GM19372 (cell line): ENCODE results near the gene TMEM187.
A peak's percentile ranks its signal among the peaks of the same experiment; 100 is the strongest.

Source experiments
- ATAC-seq: cut with Tn5 transposase; IDR thresholded peaks from one replicate; pipeline ENCODE4 v1.9.1; 2021; ENCODE audit warnings: mild to moderate bottlenecking, low read depth, moderate library complexity; ENCODE audit not compliant: unreplicated experiment

The TMEM187 gene

DNA sequence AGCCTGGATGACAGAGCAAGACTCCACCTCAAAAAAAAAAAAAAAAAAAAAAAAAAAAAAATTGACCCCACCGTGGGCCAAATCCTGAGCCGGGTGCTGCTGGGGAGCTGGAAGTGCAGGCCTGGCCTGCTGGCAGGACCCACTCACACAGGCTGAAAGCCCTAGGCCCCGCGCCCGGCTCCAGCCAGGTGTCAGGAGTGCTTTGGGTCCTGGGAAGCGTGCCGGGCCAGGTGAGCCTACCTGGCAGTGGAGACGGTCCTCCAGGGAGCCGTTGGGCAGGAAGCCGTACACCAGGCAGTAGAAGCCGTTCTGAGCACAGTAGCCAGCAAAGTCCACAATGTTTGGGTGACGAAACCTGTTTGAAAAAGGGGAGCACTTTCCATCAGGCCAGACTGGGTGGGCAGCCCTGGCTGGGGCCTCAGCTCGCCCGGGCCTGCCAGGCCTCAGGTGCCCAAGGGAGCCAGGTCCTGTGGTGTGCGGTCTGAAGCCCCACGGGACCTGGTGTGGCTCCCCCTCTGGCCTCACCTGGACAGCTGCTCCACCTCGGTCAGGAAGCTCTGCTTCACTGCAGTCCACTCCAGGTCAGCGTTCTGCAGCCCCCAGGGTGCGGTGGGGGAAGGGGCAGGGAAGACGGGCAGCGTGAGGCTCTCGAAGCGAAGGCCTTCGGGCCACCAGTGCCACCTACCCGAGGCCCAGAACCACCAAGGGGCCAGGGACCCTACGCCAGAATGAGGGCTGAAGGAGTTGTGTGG lies 45.4 kb downstream of the TMEM187 start:
- no peak for ATAC-seq

GRCh38 chrX:154018518-154019060 lies 46.0 kb downstream of the TMEM187 start:
- no peak for ATAC-seq

GRCh38 chrX:154019061-154019621 lies 46.6 kb downstream of the TMEM187 start:
- ATAC-seq: no peak

- ATAC-seq: peak; percentile 58
Measured at GRCh38 chrX:154019633-154020528, 47.3 kb downstream of the TMEM187 start, which contains the start of gene IRAK1. TSS of gene IRAK1 (minus strand) at chrX:154019902. CDS start at chrX:154019812, 90 bp downstream.

GRCh38 chrX:154020536-154021115 lies 48.1 kb downstream of the TMEM187 start:
- no peak for ATAC-seq

- ATAC-seq: no peak
Measured at GRCh38 chrX:154021131-154021611, 48.6 kb downstream of the TMEM187 start.

GRCh38 chrX:154022108-154022507 lies 49.6 kb downstream of the TMEM187 start:
- ATAC-seq: no peak

DNA sequence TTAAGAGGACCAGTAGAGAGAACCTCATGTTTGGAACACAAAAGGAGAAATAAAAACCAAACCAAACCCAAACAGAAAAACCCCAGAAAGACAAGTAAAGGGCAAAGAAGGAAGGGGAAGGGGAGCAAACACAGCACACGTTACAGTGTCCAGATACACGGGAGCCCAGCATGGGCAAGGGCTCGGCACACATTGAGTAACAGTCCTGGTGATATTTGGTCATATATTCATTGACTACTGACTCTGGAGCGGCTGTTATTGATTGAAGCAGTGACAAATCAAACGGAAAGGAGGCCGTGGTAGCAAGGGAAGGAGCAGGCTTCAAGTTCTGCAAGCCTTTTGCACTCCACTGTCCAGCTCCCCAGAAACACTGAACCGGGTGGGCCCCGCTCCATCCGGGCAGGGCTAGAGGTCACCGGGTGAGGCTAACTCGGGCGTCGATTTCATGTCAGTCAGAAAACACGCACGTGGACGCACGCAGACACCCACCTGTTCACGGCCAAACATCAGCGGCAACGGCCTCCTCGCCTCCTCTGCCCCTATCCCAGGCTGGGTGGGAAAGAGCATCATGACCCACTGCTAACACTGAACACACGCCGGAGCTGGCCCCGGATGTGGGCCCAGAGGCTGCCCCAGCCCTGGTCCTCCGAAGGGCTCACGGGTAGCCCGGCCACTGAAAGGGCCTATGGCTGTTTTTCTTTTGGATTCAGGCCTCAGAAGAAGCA lies 50.9 kb downstream of the TMEM187 start:
- no peak for ATAC-seq

GRCh38 chrX:154024271-154024670 lies 51.7 kb downstream of the TMEM187 start:
- no peak for ATAC-seq

GRCh38 chrX:154025230-154025629 lies 52.7 kb downstream of the TMEM187 start:
- ATAC-seq: no peak

- no peak for ATAC-seq
Measured at GRCh38 chrX:154026136-154027021, 53.8 kb downstream of the TMEM187 start.

DNA sequence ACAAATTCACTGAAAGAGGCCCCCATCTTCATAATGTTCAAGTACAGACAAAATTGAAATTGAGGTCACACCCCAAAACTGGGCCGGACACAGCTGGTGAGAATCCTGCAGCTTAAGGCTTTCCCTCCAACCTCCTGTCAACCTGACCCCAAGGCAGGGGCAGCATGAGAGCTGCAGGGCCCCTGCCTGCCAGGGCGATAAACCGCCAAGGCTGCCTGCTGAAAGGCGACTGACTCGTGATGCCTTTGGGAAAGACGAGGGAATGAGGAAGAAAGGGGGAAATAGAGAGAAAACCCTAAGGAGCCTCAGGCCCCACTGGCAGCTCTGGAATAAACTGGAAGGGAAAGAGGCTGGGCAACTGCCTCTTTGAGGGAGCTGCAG lies 54.5 kb downstream of the TMEM187 start:
- no peak for ATAC-seq

- no peak for ATAC-seq
Measured at GRCh38 chrX:154027986-154028385, 55.4 kb downstream of the TMEM187 start.

GRCh38 chrX:154028502-154029184 lies 56.1 kb downstream of the TMEM187 start:
- no peak for ATAC-seq

DNA sequence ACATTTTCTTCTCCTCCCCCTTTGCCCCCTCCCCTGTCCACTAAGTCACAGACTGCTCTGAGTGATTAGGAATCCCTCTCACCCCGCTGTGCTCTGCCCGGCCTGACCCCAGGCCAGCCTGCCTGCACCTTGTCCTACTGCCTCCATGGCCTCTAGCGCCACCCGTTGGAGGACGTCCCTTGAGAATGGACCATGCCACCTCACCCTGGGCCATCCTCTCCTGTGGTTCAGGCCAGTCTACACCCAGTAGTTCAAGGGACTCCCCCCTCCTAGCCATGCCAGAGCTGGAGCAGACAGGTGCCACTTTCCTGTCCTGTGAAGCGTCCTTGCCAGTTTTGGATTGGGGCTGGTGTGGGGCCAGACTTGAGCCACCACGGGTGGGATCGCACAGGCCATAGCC lies 56.9 kb downstream of the TMEM187 start:
- ATAC-seq: no peak

DNA sequence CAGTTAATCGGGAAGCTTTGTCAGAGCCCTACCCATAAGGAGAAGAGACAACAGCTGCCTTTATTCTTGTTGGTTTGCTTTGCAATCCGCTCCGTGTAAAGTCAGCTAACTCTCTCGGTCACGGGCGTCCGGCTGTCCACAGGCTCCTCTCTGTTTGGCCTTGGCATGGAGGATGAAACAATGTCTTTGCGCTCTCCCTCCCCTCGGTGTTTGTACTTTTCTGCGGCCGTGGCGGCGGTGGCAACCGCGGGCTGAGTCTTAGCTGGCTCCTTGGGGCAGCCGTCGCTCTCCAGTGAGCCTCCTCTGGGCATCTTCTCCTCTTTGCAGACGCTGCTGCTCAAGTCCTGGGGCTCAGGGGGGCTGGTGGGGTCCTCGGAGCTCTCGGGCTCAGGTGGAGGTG lies 57.7 kb downstream of the TMEM187 start:
- ATAC-seq: no peak

GRCh38 chrX:154030715-154031305 lies 58.3 kb downstream of the TMEM187 start:
- no peak for ATAC-seq

DNA sequence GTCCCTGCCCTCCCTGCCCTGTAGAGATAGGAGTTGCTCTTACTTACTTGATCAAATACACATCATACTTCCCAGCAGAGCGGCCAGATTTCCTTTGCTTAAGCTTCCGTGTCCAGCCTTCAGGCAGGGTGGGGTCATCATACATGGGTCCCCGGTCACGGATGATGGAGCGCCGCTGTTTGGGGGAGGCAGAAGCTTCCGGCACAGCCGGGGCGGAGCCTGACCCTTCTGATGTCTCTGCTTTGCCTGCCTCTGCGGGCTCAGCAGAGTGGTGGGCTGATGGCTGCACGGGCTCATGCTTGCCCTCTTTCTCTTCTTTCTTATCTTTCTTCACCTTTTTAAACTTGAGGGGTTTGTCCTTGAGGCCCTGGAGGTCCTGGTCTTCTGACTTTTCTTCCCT lies 59.6 kb downstream of the TMEM187 start:
- no peak for ATAC-seq
